HG03064 (cell line): Measurements from ENCODE around the gene GALNT2.

Experiments used
- ATAC-seq: cut with Tn5 transposase; IDR thresholded peaks from one replicate; pipeline ENCODE4 v1.9.1; 2021; ENCODE audit warnings: low read depth; ENCODE audit not compliant: unreplicated experiment

GALNT2 gene

DNA sequence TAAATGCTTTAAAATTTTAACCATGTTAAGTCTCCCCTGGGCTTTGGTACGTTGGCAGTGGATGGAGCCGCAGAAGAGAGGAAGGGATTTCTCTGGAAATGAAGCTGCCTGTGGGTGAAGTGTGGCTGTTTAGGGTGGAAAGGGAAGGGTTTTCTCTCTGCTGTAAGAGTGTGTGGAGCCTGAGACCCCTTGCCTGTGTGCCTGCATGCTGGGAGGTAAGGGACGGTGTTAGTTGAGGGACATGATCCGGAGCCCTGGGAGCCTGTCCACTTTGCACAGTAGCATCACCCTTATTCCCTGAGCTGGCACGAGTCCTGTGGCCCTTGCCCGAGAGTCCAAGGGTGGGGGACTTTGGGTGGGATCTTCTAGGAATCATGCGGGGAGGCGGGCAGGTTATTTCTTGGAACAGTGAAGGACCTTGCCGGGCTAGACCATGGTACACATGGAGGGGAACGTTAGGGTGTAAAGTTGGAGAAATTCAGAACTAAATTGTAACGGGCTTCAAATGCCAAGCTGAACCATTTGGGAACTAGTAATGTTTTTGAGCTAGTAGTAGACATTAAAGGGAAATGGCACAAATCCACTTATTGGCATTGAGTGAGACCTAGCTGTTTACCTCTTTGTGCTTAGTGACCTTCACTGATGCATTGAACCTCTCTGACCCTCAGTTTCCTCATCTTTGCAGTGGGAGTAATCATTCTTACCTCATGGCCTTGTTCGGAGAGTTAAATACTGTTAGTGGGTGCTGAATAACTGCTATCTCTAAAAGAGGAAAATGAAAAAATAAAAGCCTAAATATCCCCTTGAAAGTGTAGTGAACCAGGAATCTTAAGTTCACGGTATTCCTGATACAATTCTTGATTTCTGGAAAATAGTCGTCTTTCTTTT is 3.5 kb downstream of the GALNT2 start:
- ATAC-seq, result no peak

DNA sequence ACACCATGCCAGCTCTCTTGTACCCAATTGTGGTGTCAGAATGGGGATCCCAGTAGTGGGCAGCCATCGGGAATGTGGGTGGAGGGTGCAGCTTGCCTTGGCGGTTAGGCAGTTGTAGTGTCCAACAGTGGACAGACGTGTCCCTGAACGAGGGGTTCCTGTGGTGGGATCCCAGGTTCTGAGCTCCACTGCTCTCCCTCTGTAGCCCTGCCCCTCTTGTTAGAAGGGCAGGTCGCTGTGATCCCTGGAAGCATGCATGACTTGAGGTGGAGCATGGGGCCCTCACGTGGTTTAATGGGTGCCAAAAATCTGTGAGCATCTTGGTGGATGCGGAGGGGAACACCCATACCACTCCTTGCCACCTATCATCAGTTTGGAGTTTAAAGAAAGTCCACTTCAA is 4.3 kb downstream of the GALNT2 start:
- ATAC-seq, result no peak

DNA sequence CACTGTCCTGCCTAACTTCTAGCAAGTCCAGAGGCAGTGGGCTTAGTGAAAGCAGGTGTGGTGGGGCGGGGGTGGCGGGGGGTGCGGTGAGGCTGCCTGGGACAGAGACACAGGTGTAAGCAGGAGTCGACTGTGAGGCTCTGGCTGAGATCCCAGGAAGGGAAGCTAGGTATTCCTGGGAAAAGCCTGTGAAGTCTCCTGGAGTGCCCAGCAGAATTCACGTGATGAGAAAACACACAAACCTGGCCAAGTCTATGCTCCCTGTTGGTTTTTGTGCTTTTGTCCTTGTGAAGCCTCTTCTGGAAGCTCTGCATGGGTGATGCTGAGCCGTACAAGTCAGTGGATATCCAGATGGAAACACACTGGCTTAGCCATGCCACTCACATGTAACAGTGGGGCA is 5.3 kb downstream of the GALNT2 start:
- no peak for ATAC-seq

DNA sequence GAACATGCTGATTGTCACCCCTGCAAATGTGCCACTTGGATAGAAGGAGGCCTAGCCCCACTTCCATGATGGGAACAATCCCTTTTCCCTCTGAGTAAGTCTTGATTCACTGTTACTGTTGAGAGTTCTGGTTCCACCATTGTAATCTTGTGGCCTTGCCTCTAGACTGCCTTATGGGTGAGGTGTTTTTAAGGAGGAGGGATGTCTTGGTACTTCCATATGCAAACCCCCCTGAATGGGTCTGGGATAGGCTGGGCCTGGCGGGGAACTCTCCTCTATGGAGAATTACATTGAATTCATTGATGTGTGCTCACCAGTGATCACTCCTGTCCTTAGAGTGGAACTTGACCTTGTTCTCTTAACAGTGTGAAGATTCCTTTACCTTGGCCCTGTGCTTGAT is 5.8 kb downstream of the GALNT2 start:
- ATAC-seq, result no peak

DNA sequence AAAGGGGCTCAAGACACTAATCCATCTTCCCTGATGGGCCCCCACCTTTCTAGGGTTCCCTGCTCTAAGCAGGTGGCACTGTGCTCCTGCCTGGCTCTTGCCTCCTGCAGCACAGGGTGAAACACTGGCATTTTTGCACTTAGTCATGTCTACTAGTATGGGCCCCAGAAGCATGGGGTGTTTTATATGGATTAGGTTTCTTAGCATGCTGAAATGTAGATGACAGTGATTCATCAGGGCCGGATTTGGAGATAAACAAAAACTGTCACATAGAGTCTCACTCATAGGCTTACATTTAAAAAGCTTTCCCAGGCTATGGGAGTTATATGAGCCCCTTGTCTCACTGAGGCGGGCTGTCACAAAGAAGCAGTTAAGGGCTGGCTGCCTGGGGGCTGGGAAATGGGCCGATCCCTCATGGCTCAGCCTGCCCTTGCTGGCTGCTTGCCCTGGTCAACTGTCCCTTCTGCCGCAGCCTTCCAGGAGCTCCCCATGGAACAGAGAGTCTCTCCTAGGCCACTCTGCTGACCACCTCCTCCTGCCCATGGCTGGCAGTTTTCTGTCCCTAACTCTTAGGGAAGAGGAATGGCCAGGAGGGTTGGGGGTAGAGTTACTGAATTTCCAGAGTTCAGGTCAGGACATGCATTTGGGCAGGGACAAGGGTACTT is 6.5 kb downstream of the GALNT2 start:
- no peak for ATAC-seq

DNA sequence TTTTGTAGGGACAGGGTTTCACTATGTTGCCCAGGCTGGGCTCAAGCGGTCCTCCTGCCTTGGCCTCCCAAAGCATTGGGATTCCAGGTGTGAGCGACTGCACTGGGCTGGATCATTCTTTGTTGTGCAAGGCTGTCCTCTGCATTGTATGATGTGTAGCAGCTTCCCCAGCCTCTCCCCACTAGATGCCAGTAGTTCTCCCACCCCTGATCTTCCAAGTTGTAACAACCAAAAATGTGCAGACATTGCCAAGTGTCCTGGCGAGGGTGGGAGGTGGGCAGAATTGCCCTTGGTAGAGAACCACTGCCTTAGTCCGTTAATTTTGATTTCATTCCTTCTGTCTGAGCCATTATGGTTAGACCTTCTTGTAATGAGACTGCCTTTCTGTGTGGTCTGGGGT is 7.2 kb downstream of the GALNT2 start:
- ATAC-seq, result no peak

DNA sequence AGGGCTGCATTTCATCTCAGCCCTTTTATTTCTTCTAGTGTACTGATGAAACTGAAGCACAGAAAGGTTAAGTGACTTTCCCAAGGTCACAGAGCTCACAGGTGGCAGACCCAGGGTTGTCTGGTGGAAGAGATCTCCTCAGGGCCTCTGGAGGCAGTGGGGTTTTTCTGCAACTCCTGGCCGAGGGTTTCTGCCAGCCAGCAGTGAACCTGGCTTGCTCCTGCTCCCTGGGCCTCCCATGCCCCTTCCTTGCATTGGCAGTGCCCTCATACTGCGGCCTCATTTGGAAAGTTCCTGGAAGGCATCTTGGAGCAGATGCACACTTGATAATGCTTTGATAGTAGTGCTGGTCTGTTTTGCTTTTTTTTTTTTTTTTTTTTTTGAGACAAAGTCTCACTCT is 7.7 kb downstream of the GALNT2 start:
- no peak for ATAC-seq

DNA sequence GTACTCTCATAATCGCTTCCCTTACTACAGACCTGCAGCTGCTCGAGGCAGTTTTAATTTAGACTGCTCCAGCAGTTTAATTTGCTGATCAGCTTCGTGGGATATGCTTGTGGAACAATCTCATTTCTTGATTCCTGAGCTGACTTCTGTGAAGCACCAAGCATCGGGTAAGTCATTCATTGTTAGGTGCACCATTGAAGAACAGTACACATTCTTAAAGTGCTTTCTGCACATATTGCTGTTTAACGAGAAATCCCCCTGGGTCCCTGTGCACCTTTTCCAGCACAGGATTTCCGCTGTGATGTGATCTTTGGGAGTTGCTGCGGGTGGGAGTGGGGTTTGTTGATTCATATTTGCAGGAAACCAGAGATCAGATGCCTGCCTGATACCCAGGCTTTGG is 9.1 kb downstream of the GALNT2 start:
- ATAC-seq, result no peak

DNA sequence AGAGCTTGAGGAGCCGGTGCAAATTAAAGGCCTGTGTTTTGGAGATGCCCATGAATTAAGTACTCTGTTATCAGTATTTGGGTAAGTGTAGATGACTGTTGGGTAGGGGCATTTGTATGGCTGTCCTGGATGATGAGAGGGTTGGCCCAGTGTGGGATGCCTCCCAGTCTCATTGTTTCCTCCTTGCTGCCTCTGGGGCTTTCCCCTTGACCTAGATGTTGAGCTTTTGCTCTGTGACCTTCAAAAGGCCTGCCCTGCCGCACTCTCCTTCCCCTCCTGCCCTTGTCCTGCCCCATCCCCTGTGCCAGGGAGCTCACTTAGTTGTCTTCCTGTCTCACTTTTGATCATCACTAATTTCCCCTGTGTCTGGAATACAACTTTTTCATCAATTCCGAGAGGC is 10.0 kb downstream of the GALNT2 start:
- no peak for ATAC-seq

DNA sequence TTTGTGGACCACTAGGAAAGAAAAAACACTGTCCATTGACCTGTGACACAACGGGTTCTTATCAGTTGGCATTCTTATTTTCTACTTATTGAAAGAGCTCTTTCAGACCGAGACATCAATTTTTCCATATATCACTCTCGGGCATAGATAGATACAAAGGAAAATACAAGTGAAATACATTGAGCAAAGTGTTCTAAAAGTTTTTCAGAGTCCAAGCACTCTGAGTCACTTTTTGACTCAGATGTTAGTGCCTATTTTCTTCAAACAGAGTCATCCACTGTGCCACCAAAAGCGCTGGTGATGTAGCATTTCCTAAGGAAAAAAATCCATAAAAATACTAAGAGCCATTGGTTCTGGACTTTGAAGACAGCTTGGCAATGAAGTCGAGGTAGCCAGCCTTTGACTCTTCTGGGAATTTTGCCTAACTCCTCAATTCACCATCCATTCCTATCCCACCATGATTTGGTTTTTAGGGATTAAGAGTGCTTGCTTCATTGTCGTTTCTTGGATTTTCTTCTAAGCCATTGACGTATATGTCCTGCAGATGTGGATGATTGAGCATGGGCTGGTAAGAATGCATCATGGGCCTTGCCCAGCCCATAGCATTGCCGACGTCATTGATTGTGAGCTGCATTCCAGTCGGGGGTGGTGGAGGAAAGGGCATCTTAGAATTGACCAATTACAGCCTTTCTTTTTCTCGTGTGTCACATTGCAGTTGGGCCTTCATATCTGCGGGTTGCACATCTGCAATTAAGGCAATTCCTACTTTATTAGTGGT is 10.6 kb downstream of the GALNT2 start:
- no peak for ATAC-seq

DNA sequence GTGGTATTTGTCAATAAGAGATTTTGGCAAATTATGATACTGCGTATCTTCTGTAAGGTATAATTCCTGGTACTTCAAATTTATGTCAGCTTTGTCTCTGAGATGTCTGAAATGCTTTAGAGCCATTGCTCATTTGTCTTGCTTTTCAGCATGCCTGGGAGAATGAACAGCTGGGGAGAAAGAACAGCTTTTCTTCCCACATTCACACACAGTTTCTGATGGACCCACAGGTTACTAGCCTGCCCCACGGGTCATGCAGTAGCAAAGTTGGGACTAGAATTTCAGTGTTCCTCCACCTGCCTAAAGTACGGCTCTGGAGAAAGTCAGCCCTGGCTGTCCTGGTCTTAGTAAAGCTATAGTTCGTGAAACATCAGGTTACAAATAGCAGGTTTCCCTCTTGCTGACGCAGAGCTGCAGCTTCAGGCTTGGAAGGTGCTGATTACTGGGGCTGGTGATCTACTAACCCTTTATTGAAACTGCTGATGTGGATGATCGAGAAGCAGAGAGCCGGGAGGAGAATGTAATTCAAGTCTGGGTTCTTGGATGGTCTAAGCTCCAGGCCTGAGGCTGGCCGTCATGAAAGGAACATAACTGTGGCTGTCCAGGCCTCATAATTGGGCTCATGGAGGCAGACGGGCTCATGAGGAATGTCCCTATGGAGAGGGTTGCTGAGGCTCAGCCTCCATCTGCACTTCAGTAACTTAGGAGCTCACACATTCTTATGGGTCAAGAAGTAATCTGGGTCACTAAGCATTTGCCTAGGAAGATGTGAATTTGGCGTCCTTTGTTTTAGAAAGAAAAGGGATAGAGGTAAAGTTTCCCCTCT is 12.4 kb downstream of the GALNT2 start:
- ATAC-seq, result no peak

DNA sequence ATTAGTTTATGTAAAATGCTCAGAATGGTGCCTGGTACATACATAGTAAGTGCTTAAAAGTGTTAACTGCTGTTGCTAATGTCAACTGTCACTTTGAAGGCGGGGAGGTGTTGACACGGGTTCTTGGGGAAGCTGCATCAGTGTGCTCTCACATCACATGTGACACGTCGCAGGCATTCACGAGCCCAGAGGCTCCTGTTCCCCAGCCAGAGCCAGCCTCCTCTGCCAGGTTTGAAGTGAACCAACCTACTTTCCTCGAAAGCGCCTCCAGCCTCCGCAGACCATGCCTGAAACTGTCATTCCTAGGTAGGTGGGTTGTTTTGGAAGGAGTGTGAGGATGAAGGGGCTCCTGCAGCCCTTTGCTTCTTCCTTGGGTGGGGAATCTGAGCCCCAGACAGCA is 13.8 kb downstream of the GALNT2 start:
- no peak for ATAC-seq

DNA sequence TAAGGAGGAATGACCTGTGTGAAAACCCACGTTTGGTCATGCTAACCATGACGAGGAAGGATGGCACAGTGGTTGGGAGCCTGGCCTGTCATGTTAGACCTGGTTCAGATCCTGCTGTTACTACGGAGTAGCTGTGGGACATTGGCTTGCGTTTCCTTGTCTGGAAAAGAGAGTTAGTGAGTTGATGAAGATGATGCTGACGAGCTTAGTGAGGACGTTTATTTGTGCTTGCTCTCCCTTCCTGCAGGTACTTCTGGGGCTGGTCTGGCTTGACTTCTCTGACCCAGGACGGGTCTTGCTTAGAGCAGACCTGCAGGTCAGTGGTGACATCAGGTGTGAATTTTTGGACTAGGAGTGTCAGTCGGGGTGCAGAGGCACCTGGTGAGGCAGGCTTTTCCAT is 14.7 kb downstream of the GALNT2 start:
- no peak for ATAC-seq

DNA sequence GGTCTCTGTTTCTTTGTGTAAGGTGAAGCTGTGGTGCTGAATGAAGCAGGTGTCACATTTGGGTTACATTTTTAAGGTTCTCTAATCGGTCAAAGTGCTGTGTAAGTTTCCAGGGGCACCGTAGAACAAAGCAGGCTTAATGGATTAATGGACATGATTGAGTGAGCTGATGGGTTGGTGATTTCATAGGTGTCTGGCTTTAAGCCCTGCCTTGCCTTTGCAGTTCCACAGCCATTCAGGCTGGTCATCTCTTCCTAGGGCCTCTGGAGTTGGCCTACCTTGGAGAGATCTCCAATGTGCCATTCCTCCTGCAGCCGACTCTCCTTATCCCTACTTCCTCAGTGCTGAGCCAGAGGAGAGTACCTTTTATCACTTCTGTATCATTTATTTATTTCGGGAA is 15.2 kb downstream of the GALNT2 start:
- ATAC-seq, result no peak

DNA sequence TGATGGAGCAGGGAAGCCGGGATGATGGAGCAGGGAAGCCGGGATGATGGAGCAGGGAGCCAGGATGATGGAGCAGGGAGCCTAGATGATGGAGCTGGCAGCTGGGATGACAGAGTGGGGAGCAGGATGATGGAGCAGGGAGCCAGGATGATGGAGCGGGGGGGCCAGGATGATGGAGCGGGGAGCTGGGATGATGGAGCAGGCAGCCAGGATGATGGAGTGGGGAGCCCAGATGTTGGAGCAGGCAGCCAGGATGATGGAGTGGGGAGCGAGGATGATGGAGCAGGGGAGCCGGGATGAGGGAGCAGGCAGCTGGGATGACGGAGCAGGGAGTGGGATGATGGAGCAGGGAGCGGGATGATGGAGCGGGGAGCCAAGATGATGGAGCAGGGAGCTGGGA is 16.0 kb downstream of the GALNT2 start:
- ATAC-seq, result no peak

DNA sequence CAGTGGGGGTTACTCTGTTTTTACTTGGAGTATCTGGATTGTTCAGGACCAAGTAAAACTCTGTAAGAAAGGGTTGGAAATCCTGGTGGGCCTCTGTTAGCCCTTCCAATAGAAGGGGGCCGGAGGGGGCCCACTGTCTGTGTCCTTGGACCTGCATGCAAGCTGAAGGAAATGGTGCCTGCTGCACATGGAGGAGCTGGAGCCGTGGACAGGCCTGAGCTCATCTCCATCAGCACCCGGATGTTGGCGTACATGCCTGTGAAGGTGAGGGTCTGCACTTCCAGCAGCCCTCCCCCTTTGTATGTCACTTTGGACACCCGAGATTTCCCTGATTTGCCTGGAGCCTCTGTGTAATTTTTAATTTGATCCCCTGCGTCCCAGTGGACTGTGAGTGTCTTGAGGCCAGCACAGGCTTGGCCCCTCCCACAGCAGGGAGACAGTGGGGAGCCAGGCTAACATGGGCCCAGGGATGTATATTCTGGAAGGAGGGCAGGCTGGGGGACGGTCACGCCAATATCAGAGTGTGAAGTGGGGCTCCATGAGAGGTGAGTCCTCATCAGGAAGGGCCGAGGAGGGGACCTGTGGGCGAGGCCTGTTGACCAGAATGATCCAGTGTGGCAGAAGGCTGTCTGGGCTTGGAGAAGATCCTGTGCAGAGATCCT is 16.8 kb downstream of the GALNT2 start:
- no peak for ATAC-seq

DNA sequence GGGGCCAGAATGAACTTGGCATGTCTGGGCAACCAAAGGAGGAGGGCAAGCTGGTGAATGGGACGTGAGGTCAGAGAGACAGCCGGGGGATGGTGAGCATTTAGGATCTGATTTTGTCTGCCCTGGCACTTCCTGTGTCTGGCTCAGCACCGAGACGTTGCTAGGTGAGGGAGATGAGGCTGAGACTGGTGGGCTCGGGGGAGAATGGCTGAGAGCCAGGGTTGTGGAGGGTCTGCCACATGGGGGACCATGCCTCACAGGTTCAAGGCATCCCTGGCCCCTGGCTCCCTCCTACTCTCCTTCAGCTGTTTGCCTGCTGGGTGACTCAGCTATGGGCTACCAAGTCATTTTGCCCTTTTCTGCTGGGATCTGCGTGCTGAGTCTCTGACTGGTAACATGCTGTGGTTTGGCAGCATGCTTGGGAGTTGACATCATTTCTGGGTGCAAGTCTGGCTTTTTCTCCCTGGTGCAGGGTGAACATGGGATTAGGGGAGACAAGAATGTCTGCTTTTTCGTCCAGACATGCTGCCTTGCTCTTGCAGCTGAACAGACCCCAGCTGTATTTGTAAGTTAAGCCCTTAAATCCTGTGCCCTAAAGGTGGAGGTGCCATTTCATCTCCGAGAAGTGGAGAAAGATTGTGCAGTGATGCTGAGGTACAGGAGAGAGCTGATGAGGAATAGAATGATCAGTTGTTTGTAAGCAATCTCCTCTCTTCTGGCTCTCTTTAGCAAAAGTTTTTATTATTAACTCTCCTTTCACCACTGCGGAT is 17.6 kb downstream of the GALNT2 start:
- no peak for ATAC-seq

DNA sequence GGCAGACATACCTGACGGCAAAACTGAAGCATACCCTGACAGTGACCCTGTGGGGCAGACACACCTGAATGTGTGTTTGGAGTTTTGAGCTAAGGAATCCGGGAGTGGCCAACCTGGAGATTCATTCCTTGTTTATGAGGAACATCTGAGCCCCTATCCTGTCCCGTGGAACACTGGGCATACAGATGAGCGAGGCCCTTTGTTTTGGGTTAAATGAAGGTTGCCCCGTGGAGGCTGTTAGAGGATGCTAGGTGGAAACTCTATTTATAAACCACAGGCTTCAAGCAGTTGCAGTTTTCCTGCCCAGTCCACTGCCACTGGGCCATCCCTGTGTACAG is 18.1 kb downstream of the GALNT2 start:
- no peak for ATAC-seq

DNA sequence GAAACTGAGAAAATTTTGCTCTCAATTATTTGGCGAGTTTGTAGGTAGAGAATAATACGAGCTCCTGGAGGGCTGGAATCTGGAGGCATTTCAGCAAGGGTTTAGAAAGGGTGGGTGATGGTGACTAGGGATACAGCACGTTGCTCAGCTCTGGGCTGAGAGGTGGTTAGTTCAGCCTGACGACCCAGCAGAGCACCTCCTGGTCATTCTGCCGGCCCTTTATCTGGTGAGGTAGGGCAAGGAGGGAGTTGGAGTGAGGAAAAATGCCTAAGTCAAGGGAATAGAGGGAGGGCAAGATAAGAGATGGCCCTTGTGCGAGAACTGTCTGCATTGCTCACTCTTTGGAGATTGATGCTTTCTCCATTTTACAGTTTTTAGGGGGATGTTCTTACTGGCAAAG is 19.1 kb downstream of the GALNT2 start:
- ATAC-seq, result no peak
